Liver (tissue), 9 donors: ENCODE measurements around the gene MIDN. TPM values are rescaled to one million over a fixed set of nuclear protein-coding genes. Genes with fewer than 3 reads are reported as not detected.

Experiments
- DNase-seq: peaks from one replicate; pipeline ENCODE4 v3.0.0-alpha.2; 2017; ENCODE audit warnings: low spot score
- H3K27ac ChIP-seq, 2 donors: one replicate each; pipeline ENCODE4 v1.7.0; 2013; ENCODE audit warnings: inconsistent platforms in 2 of 2, low read length in 2 of 2, control low read depth in 1 of 2, low read depth in 1 of 2, mild to moderate bottlenecking in 1 of 2
- H3K27me3 ChIP-seq, 4 donors: one replicate each; pipeline versions ENCODE4 v1.6.1 to v1.7.0; 2013; ENCODE audit warnings: low read length in 3 of 4, inconsistent platforms in 1 of 4, mild to moderate bottlenecking in 1 of 4, moderate library complexity in 1 of 4; ENCODE audit not compliant: control insufficient read depth in 4 of 4, insufficient read depth in 4 of 4
- H3K36me3 ChIP-seq, 4 donors: one replicate each; pipeline versions ENCODE4 v1.6.1 to v1.7.0; 2013; ENCODE audit warnings: low read length in 3 of 4, mild to moderate bottlenecking in 3 of 4, low read depth in 1 of 4, moderate library complexity in 1 of 4; ENCODE audit not compliant: control insufficient read depth in 4 of 4, insufficient read depth in 3 of 4
- H3K4me1 ChIP-seq, 4 donors: one replicate each; pipeline versions ENCODE4 v1.6.1 to v1.7.0; 2013; ENCODE audit warnings: low read length in 3 of 4, mild to moderate bottlenecking in 3 of 4, moderate library complexity in 1 of 4; ENCODE audit not compliant: control insufficient read depth in 4 of 4, insufficient read depth in 4 of 4
- H3K4me3 ChIP-seq, 3 donors: one replicate each; pipeline versions ENCODE4 v1.6.1 to v1.7.0; 2013; ENCODE audit warnings: low read length in 3 of 3, control low read depth in 1 of 3, low read depth in 1 of 3, mild to moderate bottlenecking in 1 of 3
- H3K9ac ChIP-seq, 2 donors: one replicate each; pipeline ENCODE4 v1.7.0; 2013; ENCODE audit warnings: low read length in 2 of 2, mild to moderate bottlenecking in 2 of 2, moderate library complexity in 2 of 2, control low read depth in 1 of 2, low read depth in 1 of 2
- H3K9me3 ChIP-seq, 4 donors: one replicate each; pipeline versions ENCODE4 v1.6.1 to v1.7.0; 2013; ENCODE audit warnings: low read length in 3 of 4; ENCODE audit not compliant: control insufficient read depth in 4 of 4
- GABPA ChIP-seq, 2 donors: IDR thresholded peaks in 1 of 2; conservative IDR thresholded peaks in 1 of 2; 2 replicates each; pipeline ENCODE4 v1.6.1; 2016; ENCODE audit warnings: antibody characterized with exemption in 2 of 2, mild to moderate bottlenecking in 1 of 2, moderate library complexity in 1 of 2
- HNF4A ChIP-seq, 2 donors: conservative IDR thresholded peaks; 2 replicates each; pipeline ENCODE4 v1.6.1; 2016; ENCODE audit warnings: antibody characterized with exemption in 2 of 2, mild to moderate bottlenecking in 2 of 2
- HNF4G ChIP-seq: IDR thresholded peaks from 2 replicates; pipeline ENCODE4 v1.6.1; 2016; ENCODE audit warnings: antibody characterized with exemption
- JUND ChIP-seq, 2 donors: IDR thresholded peaks; 2 replicates each; pipeline ENCODE4 v1.6.1; 2016; ENCODE audit warnings: antibody characterized with exemption in 2 of 2
- NR2F2 ChIP-seq: IDR thresholded peaks from 2 replicates; pipeline ENCODE4 v1.6.1; 2016; ENCODE audit warnings: antibody characterized with exemption
- RXRA ChIP-seq, 2 donors: IDR thresholded peaks; 2 replicates each; pipeline ENCODE4 v1.6.1; 2017 to 2018; ENCODE audit warnings: antibody characterized with exemption in 2 of 2, mild to moderate bottlenecking in 1 of 2
- TAF1 ChIP-seq: conservative IDR thresholded peaks from 2 replicates; pipeline ENCODE4 v1.6.1; 2016; ENCODE audit warnings: antibody characterized with exemption, mild to moderate bottlenecking
- YY1 ChIP-seq: IDR thresholded peaks from 2 replicates; pipeline ENCODE4 v1.6.1; 2016; ENCODE audit warnings: antibody characterized with exemption, mild to moderate bottlenecking
- WGBS: extraction: QIAGEN DNeasy Blood & Tissue Kit; methylation state at CpG from one replicate; pipeline ENCODE4 v1.1.7; 2013; 5-methylcytosine and 5-hydroxymethylcytosine counted together
- polyA plus RNA-seq, 2 donors: library from polyadenylated mRNA; stranded (reverse) in 1 of 2; unstranded in 1 of 2; fragments of 200-250 nt in 1 of 2; fragments of >200 nt in 1 of 2; fragmentation: Nextera tagmentation in 1 of 2; extraction: Ambion mirVana in 1 of 2; gene quantifications; one replicate each; pipeline versions ENCODE4 v1.2.1 to v1.2.3, GENCODE V29; 2013 to 2015
- total RNA-seq, 2 donors: library from RNA; depleted of rRNA; stranded (reverse); fragments of >200 nt; gene quantifications; one replicate each; pipeline ENCODE4 v1.2.3, GENCODE V29; 2014
- TF ChIP-seq, protein P1 (sequence below): fragments of 150-350 bp; IDR thresholded peaks from 2 replicates; pipeline ENCODE4 v1.5.1; 2017; ENCODE audit warnings: improper control_type of control experiment, low read depth, low read length; ENCODE audit not compliant: missing input control
- donor health status: healthy.
- donor health status: healthy.
- donor health status: healthy.
- donor health status: healthy.
- donor health status: healthy.

Gene MIDN
- total and polyA plus RNA-seq, 4 donors = 2.9 to 22.9 (median 11.8) TPM

DNA sequence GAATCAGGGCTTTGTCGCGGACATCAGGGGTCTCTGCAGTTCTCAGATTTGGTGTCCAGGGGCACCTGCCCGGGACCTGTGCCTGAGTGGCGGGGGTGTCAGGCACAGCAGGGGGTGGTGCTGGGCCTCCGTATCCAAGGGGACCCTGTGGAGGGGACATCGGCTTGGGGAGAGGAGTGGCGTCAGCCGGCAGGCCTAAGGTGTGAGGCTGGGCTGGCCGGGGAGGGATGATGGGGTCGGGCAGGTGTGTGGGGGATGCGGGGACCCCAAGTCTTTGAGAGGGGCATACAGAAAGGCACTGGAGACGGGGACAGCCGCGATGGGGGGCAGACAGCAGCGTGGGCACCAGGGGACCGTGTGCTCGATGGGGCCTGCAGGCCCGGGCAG lies 39.8 kb downstream of the MIDN start:
- Histone ChIP-seq H3K4me1 (peaks cover 19 to 72% (median 43%) of the 10 kb centered on the region in 4 donors), H3K36me3 (no peaks in the 10 kb centered on the region), H3K9ac (no peak overlapping the region), H3K9me3 (no peaks in the 10 kb centered on the region), H3K4me3 (no peak overlapping the region), H3K27me3 (no peaks in the 10 kb centered on the region), H3K27ac (no peak overlapping the region)
- DNase-seq = no peak
- TF ChIP-seq, protein P1, sequence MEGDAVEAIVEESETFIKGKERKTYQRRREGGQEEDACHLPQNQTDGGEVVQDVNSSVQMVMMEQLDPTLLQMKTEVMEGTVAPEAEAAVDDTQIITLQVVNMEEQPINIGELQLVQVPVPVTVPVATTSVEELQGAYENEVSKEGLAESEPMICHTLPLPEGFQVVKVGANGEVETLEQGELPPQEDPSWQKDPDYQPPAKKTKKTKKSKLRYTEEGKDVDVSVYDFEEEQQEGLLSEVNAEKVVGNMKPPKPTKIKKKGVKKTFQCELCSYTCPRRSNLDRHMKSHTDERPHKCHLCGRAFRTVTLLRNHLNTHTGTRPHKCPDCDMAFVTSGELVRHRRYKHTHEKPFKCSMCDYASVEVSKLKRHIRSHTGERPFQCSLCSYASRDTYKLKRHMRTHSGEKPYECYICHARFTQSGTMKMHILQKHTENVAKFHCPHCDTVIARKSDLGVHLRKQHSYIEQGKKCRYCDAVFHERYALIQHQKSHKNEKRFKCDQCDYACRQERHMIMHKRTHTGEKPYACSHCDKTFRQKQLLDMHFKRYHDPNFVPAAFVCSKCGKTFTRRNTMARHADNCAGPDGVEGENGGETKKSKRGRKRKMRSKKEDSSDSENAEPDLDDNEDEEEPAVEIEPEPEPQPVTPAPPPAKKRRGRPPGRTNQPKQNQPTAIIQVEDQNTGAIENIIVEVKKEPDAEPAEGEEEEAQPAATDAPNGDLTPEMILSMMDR = no peak
- TF ChIP-seq YY1 (no peak), HNF4G (no peak), HNF4A (conservative IDR thresholded peaks at IDR 0.05) (no peak)
- 91% methylated on average over 18 of the region's 18 CpGs for WGBS

DNA sequence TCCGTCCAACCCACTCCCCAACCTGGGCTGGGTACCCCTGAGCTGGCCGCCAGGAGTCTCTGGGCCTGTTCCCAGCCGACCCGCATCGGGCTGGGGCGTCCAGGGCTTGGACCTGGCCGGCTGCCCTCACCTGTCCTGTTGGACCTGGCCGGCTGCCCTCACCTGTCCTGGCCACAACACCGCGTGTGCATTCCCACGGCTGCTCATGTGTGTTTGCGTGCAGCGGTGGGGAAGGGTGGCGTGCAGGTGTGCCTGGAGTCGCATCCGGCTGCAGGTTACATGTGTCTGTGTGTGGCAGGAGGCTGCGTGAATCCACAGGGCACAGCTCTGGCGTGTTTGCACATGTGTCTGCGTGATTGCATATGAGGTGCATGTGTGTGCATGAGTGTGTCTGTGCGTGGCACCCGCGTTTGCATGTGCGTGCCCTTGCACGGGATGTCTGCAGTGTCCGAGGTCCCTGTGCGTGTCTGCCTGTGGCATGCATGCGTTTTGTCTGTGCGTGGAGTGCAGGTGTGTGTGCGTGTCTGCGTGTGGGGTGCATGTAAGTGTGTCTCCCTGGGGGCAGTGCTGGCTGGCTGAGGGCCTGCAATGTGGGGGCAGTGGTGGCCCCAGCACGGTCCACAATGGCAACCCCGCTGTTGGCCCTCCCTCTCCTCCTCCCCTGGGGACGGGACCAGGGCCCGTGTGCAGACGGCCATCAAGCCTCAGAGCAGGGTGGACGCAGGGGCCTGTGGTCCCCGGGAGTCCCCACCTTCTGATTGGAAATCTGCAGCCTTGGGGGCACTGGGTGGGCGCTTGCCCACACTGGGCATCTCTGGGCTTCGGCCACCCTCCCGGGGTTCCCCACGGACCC lies 40.7 kb downstream of the MIDN start:
- Histone ChIP-seq H3K4me3 (no peak overlapping the region), H3K4me1 (peaks cover 17 to 64% (median 34%) of the 10 kb centered on the region in 4 donors)
- 77% methylated on average over 41 of the region's 41 CpGs for WGBS

DNA sequence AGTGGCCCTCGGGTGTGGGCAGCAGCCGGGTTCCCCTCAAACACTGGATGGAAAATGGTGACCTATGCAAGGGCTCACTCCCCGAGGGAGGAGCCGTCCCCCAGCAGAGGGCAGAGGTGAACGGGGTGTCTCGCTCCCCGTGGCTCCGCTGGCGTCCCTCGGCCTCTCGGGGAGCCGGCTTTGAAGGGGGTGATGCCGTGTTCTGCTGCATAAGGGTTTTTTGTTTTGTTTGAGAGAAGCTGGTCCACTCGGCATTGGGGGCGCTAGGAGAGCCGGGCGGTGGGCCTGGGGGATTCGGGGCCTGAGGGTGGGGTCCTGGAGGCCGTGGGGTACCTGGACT lies 41.3 kb downstream of the MIDN start:
- Histone ChIP-seq H3K4me1 (peaks cover 17 to 60% (median 29%) of the 10 kb centered on the region in 4 donors), H3K27ac (no peak overlapping the region), H3K9me3 (no peaks in the 10 kb centered on the region), H3K27me3 (no peaks in the 10 kb centered on the region), H3K9ac (no peak overlapping the region), H3K36me3 (no peaks in the 10 kb centered on the region), H3K4me3 (no peak overlapping the region)
- DNase-seq = no peak
- WGBS = 87% methylated on average over 19 of the region's 19 CpGs
- TF ChIP-seq RXRA (IDR thresholded peaks at IDR 0.05) (no peak), HNF4G (no peak)

More for the DNA sequence above, 40.7 kb downstream of the MIDN start:
- no peaks in the 10 kb centered on the region for H3K9me3 ChIP-seq
- no peak overlapping the region for H3K9ac ChIP-seq
- H3K27ac ChIP-seq = no peak overlapping the region
- no peak for DNase-seq
- H3K27me3 ChIP-seq = no peaks in the 10 kb centered on the region
- no peaks in the 10 kb centered on the region for H3K36me3 ChIP-seq
- TF ChIP-seq NR2F2 (no peak), YY1 (no peak)

DNA sequence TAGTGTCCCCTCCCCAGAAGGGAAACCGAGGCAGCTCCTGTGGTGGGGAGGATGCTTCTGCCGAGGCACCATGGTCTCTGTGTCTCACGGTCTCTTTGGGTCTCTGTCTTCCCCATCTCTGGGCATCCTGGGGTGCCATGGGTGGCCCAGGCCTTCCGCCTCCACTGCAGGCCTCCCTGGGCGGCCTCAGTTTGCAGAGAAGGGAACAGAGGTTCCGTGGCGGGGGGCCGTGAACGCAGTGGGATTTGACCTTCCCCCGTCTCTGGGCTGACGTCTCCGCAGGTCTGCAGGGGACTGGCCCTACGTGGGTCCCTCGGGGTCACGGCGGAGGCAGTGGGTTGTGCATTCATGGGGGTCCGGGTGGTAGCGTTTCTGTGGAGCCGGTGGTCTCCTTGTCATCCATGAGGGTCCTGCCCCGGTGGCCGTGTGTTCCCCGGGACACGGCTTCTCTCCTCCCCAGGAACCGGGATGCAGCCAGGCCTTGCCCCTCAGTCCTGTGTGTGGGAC lies 41.9 kb downstream of the MIDN start:
- H3K27ac ChIP-seq = no peak overlapping the region
- H3K4me3 ChIP-seq = no peak overlapping the region
- TF ChIP-seq GABPA (IDR thresholded peaks at IDR 0.05 in 1 of 2, conservative IDR thresholded peaks at IDR 0.05 in 1 of 2) (no peak), HNF4A (conservative IDR thresholded peaks at IDR 0.05) (no peak), TAF1 (no peak), JUND (IDR thresholded peaks at IDR 0.05) (no peak)
- TF ChIP-seq, protein P1 = no peak
- no peaks in the 10 kb centered on the region for H3K27me3 ChIP-seq
- H3K9ac ChIP-seq = no peak overlapping the region
- H3K36me3 ChIP-seq = no peaks in the 10 kb centered on the region
- H3K9me3 ChIP-seq = no peaks in the 10 kb centered on the region
- no peak for DNase-seq
- 89% methylated on average over 24 of the region's 24 CpGs for WGBS
- H3K4me1 ChIP-seq = peaks cover 20 to 60% (median 29%) of the 10 kb centered on the region in 4 donors
